ENCODE data around the gene SFR1.

- TF ChIP-seq POLR2A (IDR thresholded peaks at IDR 0.05; ENCODE audit: low read length) (no peak), GATA1 (IDR thresholded peaks at IDR 0.05; ENCODE audit: low read depth, low read length) (no peak)
Measured at GRCh38 chr10:104076743-104077160, 45.2 kb upstream of the SFR1 start.

Data from erythroblast (primary cell).